ENCODE results near the gene TAF4B. TPM values are rescaled to one million over a fixed set of nuclear protein-coding genes. Genes with fewer than 3 reads are reported as not detected.

The TAF4B gene
- total RNA-seq, 3 donors from 2014 or later (not counting 1 experiment from before 2014, with no cell fraction given), result 1.5 to 3.3 (median 1.7) TPM

- intact Hi-C loops (cut with micrococcal nuclease), result no loop called here
- H3K9me3 ChIP-seq (ENCODE audit: control insufficient read depth, insufficient read depth, low read length), result no peaks in the 10 kb centered on the region
- H3K27ac ChIP-seq (ENCODE audit: low read length), result no peak overlapping the region
- Mint-ChIP-seq H3K9me3 (no peaks in the 10 kb centered on the region), H3K4me1 (peaks cover 0 to 5% of the 10 kb centered on the region in 2 donors), H3K27me3 (ENCODE audit: low read depth in 2 of 2) (no peaks in the 10 kb centered on the region), H3K36me3 (no peaks in the 10 kb centered on the region), H3K27ac (no peak overlapping the region), H3K4me3 (no peak overlapping the region)
- DNase-seq (no peak), ATAC-seq (no peak)
- H3K4me1 ChIP-seq (ENCODE audit: control insufficient read depth, insufficient read depth, low read length), result peaks cover 3% of the 10 kb centered on the region
- H3K4me3 ChIP-seq (ENCODE audit: low read length), result no peak overlapping the region
- H3K27me3 ChIP-seq (ENCODE audit: control insufficient read depth, insufficient read depth, low read length), result no peaks in the 10 kb centered on the region
- TF ChIP-seq, protein P1, sequence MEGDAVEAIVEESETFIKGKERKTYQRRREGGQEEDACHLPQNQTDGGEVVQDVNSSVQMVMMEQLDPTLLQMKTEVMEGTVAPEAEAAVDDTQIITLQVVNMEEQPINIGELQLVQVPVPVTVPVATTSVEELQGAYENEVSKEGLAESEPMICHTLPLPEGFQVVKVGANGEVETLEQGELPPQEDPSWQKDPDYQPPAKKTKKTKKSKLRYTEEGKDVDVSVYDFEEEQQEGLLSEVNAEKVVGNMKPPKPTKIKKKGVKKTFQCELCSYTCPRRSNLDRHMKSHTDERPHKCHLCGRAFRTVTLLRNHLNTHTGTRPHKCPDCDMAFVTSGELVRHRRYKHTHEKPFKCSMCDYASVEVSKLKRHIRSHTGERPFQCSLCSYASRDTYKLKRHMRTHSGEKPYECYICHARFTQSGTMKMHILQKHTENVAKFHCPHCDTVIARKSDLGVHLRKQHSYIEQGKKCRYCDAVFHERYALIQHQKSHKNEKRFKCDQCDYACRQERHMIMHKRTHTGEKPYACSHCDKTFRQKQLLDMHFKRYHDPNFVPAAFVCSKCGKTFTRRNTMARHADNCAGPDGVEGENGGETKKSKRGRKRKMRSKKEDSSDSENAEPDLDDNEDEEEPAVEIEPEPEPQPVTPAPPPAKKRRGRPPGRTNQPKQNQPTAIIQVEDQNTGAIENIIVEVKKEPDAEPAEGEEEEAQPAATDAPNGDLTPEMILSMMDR (IDR thresholded peaks at IDR 0.05), result no peak
- no peaks in the 10 kb centered on the region for H3K36me3 ChIP-seq (ENCODE audit: control insufficient read depth, insufficient read depth, low read length)
- 98% methylated on average over 13 of the region's 14 CpGs for WGBS (ENCODE audit: insufficient coverage)
Measured at GRCh38 chr18:26271917-26272549, 45.8 kb downstream of the TAF4B start.

- Mint-ChIP-seq H3K4me1 (no peaks in the 10 kb centered on the region), H3K9me3 (no peaks in the 10 kb centered on the region), H3K36me3 (peaks cover 7% of the 10 kb centered on the region), H3K27me3 (ENCODE audit: low read depth in 2 of 2) (no peaks in the 10 kb centered on the region), H3K27ac (no peak overlapping the region), H3K4me3 (no peak overlapping the region)
- no peak overlapping the region for H3K4me3 ChIP-seq (ENCODE audit: low read length)
- intact Hi-C loops (cut with micrococcal nuclease), result no loop called here
- DNase-seq, result no peak
- ATAC-seq, result no peak
- H3K4me1 ChIP-seq (ENCODE audit: control insufficient read depth, insufficient read depth, low read length), result no peaks in the 10 kb centered on the region
- WGBS (ENCODE audit: insufficient coverage), result 92% methylated on average over 3 of the region's 3 CpGs
- no peaks in the 10 kb centered on the region for H3K9me3 ChIP-seq (ENCODE audit: control insufficient read depth, insufficient read depth, low read length)
- H3K27me3 ChIP-seq (ENCODE audit: control insufficient read depth, insufficient read depth, low read length), result no peaks in the 10 kb centered on the region
- H3K27ac ChIP-seq (ENCODE audit: low read length), result no peak overlapping the region
- H3K36me3 ChIP-seq (ENCODE audit: control insufficient read depth, insufficient read depth, low read length), result no peaks in the 10 kb centered on the region
- TF ChIP-seq, protein P1 (IDR thresholded peaks at IDR 0.05), result no peak
Measured at GRCh38 chr18:26277374-26277773, 51.1 kb downstream of the TAF4B start.

- Histone ChIP-seq H3K27me3 (ENCODE audit: control insufficient read depth, insufficient read depth, low read length) (no peaks in the 10 kb centered on the region), H3K27ac (ENCODE audit: low read length) (no peak overlapping the region), H3K9me3 (ENCODE audit: control insufficient read depth, insufficient read depth, low read length) (no peaks in the 10 kb centered on the region), H3K4me1 (ENCODE audit: control insufficient read depth, insufficient read depth, low read length) (no peaks in the 10 kb centered on the region), H3K36me3 (ENCODE audit: control insufficient read depth, insufficient read depth, low read length) (no peaks in the 10 kb centered on the region), H3K4me3 (ENCODE audit: low read length) (no peak overlapping the region)
- no peak for ATAC-seq
- Mint-ChIP-seq H3K27me3 (ENCODE audit: low read depth in 2 of 2) (peaks cover 6 to 8% of the 10 kb centered on the region in 2 donors), H3K27ac (no peak overlapping the region), H3K4me1 (no peaks in the 10 kb centered on the region), H3K9me3 (no peaks in the 10 kb centered on the region), H3K36me3 (peaks cover 7% of the 10 kb centered on the region), H3K4me3 (no peak overlapping the region)
- 100% methylated on average over 1 of the region's 1 CpG for WGBS (ENCODE audit: insufficient coverage)
- intact Hi-C loops (cut with micrococcal nuclease), result no loop called here
- TF ChIP-seq, protein P1 (IDR thresholded peaks at IDR 0.05), result no peak
- DNase-seq, result no peak
Measured at GRCh38 chr18:26279428-26279827, 53.2 kb downstream of the TAF4B start.

DNA sequence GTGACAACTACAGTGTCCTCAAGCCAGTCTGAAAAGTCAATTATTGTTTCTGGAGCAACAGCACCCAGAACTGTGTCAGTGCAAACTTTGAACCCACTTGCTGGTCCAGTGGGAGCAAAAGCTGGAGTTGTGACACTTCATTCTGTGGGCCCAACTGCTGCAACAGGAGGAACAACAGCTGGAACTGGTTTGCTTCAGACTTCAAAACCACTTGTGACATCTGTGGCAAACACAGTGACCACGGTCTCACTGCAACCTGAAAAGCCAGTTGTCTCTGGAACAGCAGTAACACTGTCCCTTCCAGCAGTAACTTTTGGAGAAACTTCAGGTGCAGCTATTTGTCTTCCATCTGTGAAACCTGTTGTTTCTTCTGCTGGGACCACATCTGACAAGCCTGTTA lies 59.8 kb downstream of the TAF4B start:
- no peak overlapping the region for H3K27ac Mint-ChIP-seq
- WGBS (ENCODE audit: insufficient coverage), result 23% methylated on average over 1 of the region's 1 CpG
- peak in 1 of 2 donors; percentile 5 for DNase-seq

More for the DNA sequence above, 59.8 kb downstream of the TAF4B start:
- Histone ChIP-seq H3K27ac (ENCODE audit: low read length) (no peak overlapping the region), H3K27me3 (ENCODE audit: control insufficient read depth, insufficient read depth, low read length) (peaks cover 6% of the 10 kb centered on the region), H3K36me3 (ENCODE audit: control insufficient read depth, insufficient read depth, low read length) (no peaks in the 10 kb centered on the region), H3K4me3 (ENCODE audit: low read length) (no peak overlapping the region), H3K4me1 (ENCODE audit: control insufficient read depth, insufficient read depth, low read length) (peaks cover 12% of the 10 kb centered on the region), H3K9me3 (ENCODE audit: control insufficient read depth, insufficient read depth, low read length) (no peaks in the 10 kb centered on the region)
- intact Hi-C loops (cut with micrococcal nuclease), result no loop called here
- TF ChIP-seq, protein P1 (IDR thresholded peaks at IDR 0.05), result no peak
- peak in 2 of 3 donors; percentile 49 to 81 for ATAC-seq
- H3K4me3 Mint-ChIP-seq, result no peak overlapping the region
- H3K36me3 Mint-ChIP-seq, result no peaks in the 10 kb centered on the region
- H3K27me3 Mint-ChIP-seq (ENCODE audit: low read depth in 2 of 2), result peaks cover 24 to 27% of the 10 kb centered on the region in 2 donors
- H3K9me3 Mint-ChIP-seq, result no peaks in the 10 kb centered on the region
- H3K4me1 Mint-ChIP-seq, result peaks cover 12% of the 10 kb centered on the region in 2 donors
